ENCODE measurements around the gene RCHY1. TPM values are rescaled to one million over a fixed set of nuclear protein-coding genes. Genes with fewer than 3 reads are reported as not detected.

Gene RCHY1
- total RNA-seq, 2 experiments from 2014 or later = 33.6 to 37.0 TPM

DNA sequence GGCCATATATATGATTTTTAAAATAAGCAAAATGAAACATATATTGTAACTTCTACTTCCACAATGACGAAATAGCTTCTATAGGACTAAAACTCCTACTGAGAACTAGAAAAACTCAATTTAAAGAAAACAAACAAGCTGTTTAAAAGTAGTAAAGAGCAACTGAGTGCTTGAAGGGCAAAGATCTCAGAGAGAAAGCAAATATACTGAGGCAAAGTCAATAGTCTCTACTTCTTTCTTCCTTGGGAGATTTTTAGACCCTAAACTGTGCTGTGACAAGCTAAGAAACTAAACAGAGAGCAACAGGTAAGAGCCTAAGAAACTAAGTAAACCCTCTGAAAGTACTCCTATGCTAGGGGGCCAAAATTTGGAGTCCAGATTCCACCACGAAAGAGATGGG lies 8.6 kb downstream of the RCHY1 start:
- POLR2A ChIA-PET = interaction anchor here (1.3 kb wide), 1 partner anchor 9 kb away, joined by 6 read pairs; the partner anchor contains the start of genes RCHY1 and THAP6
- intact Hi-C loops (cut with DNase I, micrococcal nuclease) = no loop called here
- DNase-seq (no peak), ATAC-seq (ENCODE audit: poor library complexity) (no peak)
- TF ChIP-seq, protein P1, sequence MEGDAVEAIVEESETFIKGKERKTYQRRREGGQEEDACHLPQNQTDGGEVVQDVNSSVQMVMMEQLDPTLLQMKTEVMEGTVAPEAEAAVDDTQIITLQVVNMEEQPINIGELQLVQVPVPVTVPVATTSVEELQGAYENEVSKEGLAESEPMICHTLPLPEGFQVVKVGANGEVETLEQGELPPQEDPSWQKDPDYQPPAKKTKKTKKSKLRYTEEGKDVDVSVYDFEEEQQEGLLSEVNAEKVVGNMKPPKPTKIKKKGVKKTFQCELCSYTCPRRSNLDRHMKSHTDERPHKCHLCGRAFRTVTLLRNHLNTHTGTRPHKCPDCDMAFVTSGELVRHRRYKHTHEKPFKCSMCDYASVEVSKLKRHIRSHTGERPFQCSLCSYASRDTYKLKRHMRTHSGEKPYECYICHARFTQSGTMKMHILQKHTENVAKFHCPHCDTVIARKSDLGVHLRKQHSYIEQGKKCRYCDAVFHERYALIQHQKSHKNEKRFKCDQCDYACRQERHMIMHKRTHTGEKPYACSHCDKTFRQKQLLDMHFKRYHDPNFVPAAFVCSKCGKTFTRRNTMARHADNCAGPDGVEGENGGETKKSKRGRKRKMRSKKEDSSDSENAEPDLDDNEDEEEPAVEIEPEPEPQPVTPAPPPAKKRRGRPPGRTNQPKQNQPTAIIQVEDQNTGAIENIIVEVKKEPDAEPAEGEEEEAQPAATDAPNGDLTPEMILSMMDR (IDR thresholded peaks at IDR 0.05) = no peak
- Mint-ChIP-seq H3K27ac (no peak overlapping the region), H3K4me1 (ENCODE audit: low read depth) (peaks cover 24% of the 10 kb centered on the region), H3K4me3 (no peak overlapping the region), H3K9me3 (no peaks in the 10 kb centered on the region), H3K36me3 (ENCODE audit: low read depth) (peaks cover 83% of the 10 kb centered on the region), H3K27me3 (no peaks in the 10 kb centered on the region)
- no peak overlapping the region for H3K27ac ChIP-seq (ENCODE audit: low read depth in 1 of 2, low read length in 2 of 2)
- no peaks in the 10 kb centered on the region for H3K27me3 ChIP-seq (ENCODE audit: control insufficient read depth in 1 of 2, insufficient read depth in 2 of 2, low read length in 2 of 2)
- H3K4me1 ChIP-seq (ENCODE audit: insufficient read depth, low read length) = peaks cover 7% of the 10 kb centered on the region
- peaks cover 50% of the 10 kb centered on the region for H3K36me3 ChIP-seq (ENCODE audit: insufficient read depth, low read length)
- CTCF ChIA-PET = no interaction called here
- no peaks in the 10 kb centered on the region for H3K9me3 ChIP-seq (ENCODE audit: control insufficient read depth in 1 of 2, insufficient read depth in 1 of 2, low read length in 2 of 2)
- no peak overlapping the region for H3K4me3 ChIP-seq (ENCODE audit: low read length)

DNA sequence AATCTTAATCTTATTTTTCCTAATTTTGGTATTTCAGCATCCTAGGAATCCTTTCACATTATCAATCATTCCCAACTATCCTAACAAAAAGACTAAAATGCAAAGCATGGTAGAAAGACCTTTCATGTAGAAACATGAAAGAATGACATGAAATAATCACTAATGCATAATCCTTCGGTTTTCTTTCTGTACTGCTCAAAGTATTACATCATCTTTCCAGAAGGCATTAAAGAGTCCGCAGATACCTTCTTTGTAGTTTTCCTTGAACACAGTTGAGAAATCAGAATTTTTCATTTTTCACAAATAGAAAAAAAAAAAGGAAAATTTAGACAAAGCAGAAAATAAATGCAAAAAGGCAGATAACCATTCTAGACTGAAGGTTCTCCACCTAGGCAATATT lies 11.5 kb downstream of the RCHY1 start:
- ChIA-PET POLR2A (no interaction called here), CTCF (no interaction called here)
- H3K27ac ChIP-seq (ENCODE audit: low read depth in 1 of 2, low read length in 2 of 2) = no peak overlapping the region
- H3K27ac Mint-ChIP-seq = no peak overlapping the region
- H3K27me3 ChIP-seq (ENCODE audit: control insufficient read depth in 1 of 2, insufficient read depth in 2 of 2, low read length in 2 of 2) = no peaks in the 10 kb centered on the region
- H3K4me1 Mint-ChIP-seq (ENCODE audit: low read depth) = peaks cover 28% of the 10 kb centered on the region
- H3K9me3 ChIP-seq (ENCODE audit: control insufficient read depth in 1 of 2, insufficient read depth in 1 of 2, low read length in 2 of 2) = no peaks in the 10 kb centered on the region
- no peaks in the 10 kb centered on the region for H3K27me3 Mint-ChIP-seq
- intact Hi-C loops (cut with DNase I, micrococcal nuclease) = no loop called here
- no peak overlapping the region for H3K4me3 Mint-ChIP-seq
- H3K36me3 ChIP-seq (ENCODE audit: insufficient read depth, low read length) = peaks cover 62% of the 10 kb centered on the region
- TF ChIP-seq, protein P1 (IDR thresholded peaks at IDR 0.05) = no peak
- H3K9me3 Mint-ChIP-seq = no peaks in the 10 kb centered on the region
- H3K4me1 ChIP-seq (ENCODE audit: insufficient read depth, low read length) = no peaks in the 10 kb centered on the region
- DNase-seq (no peak), ATAC-seq (ENCODE audit: poor library complexity) (no peak)
- H3K36me3 Mint-ChIP-seq (ENCODE audit: low read depth) = peaks cover 89% of the 10 kb centered on the region
- H3K4me3 ChIP-seq (ENCODE audit: low read length) = no peak overlapping the region

- H3K27ac Mint-ChIP-seq = no peak overlapping the region
- CTCF ChIA-PET = interaction anchor here (1.3 kb wide), 1 partner anchor 14 kb away, joined by 3 read pairs; no protein-coding TSS in a partner anchor
These were observed 14.3 kb downstream of the RCHY1 start for GRCh38 chr4:75499900-75500299.

More at GRCh38 chr4:75499900-75500299, 14.3 kb downstream of the RCHY1 start:
- TF ChIP-seq, protein P1 (IDR thresholded peaks at IDR 0.05) = no peak
- H3K4me1 ChIP-seq (ENCODE audit: insufficient read depth, low read length) = no peaks in the 10 kb centered on the region
- H3K4me3 ChIP-seq (ENCODE audit: low read length) = no peak overlapping the region
- H3K4me1 Mint-ChIP-seq (ENCODE audit: low read depth) = peaks cover 29% of the 10 kb centered on the region
- no peak overlapping the region for H3K27ac ChIP-seq (ENCODE audit: low read depth in 1 of 2, low read length in 2 of 2)
- no peaks in the 10 kb centered on the region for H3K9me3 Mint-ChIP-seq
- ATAC-seq (ENCODE audit: poor library complexity) (no peak), DNase-seq (no peak)
- no peaks in the 10 kb centered on the region for H3K27me3 ChIP-seq (ENCODE audit: control insufficient read depth in 1 of 2, insufficient read depth in 2 of 2, low read length in 2 of 2)
- intact Hi-C loops (cut with DNase I, micrococcal nuclease) = no loop called here
- H3K36me3 Mint-ChIP-seq (ENCODE audit: low read depth) = peaks cover 89% of the 10 kb centered on the region
- no peak overlapping the region for H3K4me3 Mint-ChIP-seq
- H3K27me3 Mint-ChIP-seq = no peaks in the 10 kb centered on the region
- no peaks in the 10 kb centered on the region for H3K9me3 ChIP-seq (ENCODE audit: control insufficient read depth in 1 of 2, insufficient read depth in 1 of 2, low read length in 2 of 2)
- H3K36me3 ChIP-seq (ENCODE audit: insufficient read depth, low read length) = peaks cover 62% of the 10 kb centered on the region
- POLR2A ChIA-PET = interaction anchor here (1.2 kb wide), 1 partner anchor 14 kb away, joined by 8 read pairs; the partner anchor contains the start of genes RCHY1 and THAP6

All from CD4-positive, alpha-beta T cell (primary cell).